IMR-90 (cell line): ENCODE data around the gene ZNF132. TPM values are rescaled to one million over a fixed set of nuclear protein-coding genes. Genes with fewer than 3 reads are reported as not detected.

Experiments used
- ATAC-seq: fragments of 200-7000 bp; cut with Tn5 transposase; 2 replicates; pipeline ENCODE4 v1.9.1; 2020; ENCODE audit warnings: low read depth, mild to moderate bottlenecking, moderate library complexity
- BruUV-seq: library from RNA; stranded (reverse); fragments of 400-500 nt; replicated peaks from 2 replicates; lab custom pipeline; 2021; lab: Mats Ljungman, UMichigan
- CTCF ChIA-PET: fragments of 300-600 bp; formaldehyde crosslinking; extraction: SDS; loops from one replicate; lab custom pipeline; 2021; ENCODE audit warnings: antibody characterized with exemption; lab: Yijun Ruan, JAX
- POLR2A ChIA-PET: fragments of 300-600 bp; sonication (Branson Sonifier 250); formaldehyde crosslinking; loops from one replicate; lab custom pipeline; 2022; ENCODE audit warnings: antibody characterized with exemption; ENCODE audit not compliant: unreplicated experiment; lab: Charles Lee
- DNase-seq: peaks from one replicate; pipeline ENCODE4 v3.0.0; 2013
- H2AFZ ChIP-seq: replicated peaks from 2 replicates; pipeline ENCODE3; 2013; ENCODE audit warnings: low read length, mild to moderate bottlenecking; ENCODE audit not compliant: poor library complexity
- H2AK5ac ChIP-seq: 2 replicates; pipeline ENCODE4 v1.6.1; 2013; ENCODE audit warnings: low read depth, low read length, inconsistent platforms
- H2AK9ac ChIP-seq: replicated peaks from 2 replicates; pipeline ENCODE3; 2013; ENCODE audit warnings: mild to moderate bottlenecking, low read depth, low read length, moderate library complexity; ENCODE audit not compliant: poor library complexity
- H2BK120ac ChIP-seq: 2 replicates; pipeline ENCODE4 v1.6.1; 2013; ENCODE audit warnings: low read depth, low read length, inconsistent platforms
- H2BK15ac ChIP-seq: 3 replicates; pipeline ENCODE4 v1.6.1; 2013; ENCODE audit warnings: low read depth, low read length, inconsistent platforms
- H2BK20ac ChIP-seq: 2 replicates; pipeline ENCODE4 v1.6.1; 2013; ENCODE audit warnings: low read depth, mild to moderate bottlenecking, inconsistent platforms, low read length, moderate library complexity
- H2BK5ac ChIP-seq: 2 replicates; pipeline ENCODE4 v1.6.1; 2013; ENCODE audit warnings: mild to moderate bottlenecking, low read depth, low read length, inconsistent platforms; ENCODE audit not compliant: poor library complexity, severe bottlenecking
- H3K14ac ChIP-seq: replicated peaks from 2 replicates; pipeline ENCODE4 v1.6.1; 2013; ENCODE audit warnings: low read depth, low read length, inconsistent platforms
- H3K18ac ChIP-seq: 2 replicates; pipeline ENCODE4 v1.6.1; 2013; ENCODE audit warnings: low read depth, low read length, control low read depth
- H3K23ac ChIP-seq: 2 replicates; pipeline ENCODE4 v1.6.1; 2013; ENCODE audit warnings: low read depth, low read length, inconsistent platforms
- H3K27ac ChIP-seq: 2 replicates; pipeline ENCODE4 v1.5.1; 2013; ENCODE audit warnings: mild to moderate bottlenecking, control low read depth, low read length; ENCODE audit not compliant: insufficient read depth
- H3K27me3 ChIP-seq: 2 replicates; pipeline ENCODE4 v1.6.1; 2013; ENCODE audit warnings: low read length; ENCODE audit not compliant: control insufficient read depth, insufficient read depth
- H3K36me3 ChIP-seq: 2 replicates; pipeline ENCODE4 v1.6.1; 2013; ENCODE audit warnings: low read length, mixed read lengths; ENCODE audit not compliant: control insufficient read depth, insufficient read depth
- H3K4ac ChIP-seq: 2 replicates; pipeline ENCODE4 v1.6.1; 2013; ENCODE audit warnings: low read depth, low read length, inconsistent platforms
- H3K4me1 ChIP-seq: 2 replicates; pipeline ENCODE4 v1.6.1; 2013; ENCODE audit warnings: low read length, mixed read lengths; ENCODE audit not compliant: control insufficient read depth, insufficient read depth
- H3K4me2 ChIP-seq: 2 replicates; pipeline ENCODE4 v1.6.1; 2013; ENCODE audit warnings: low read depth, mild to moderate bottlenecking, control low read depth, low read length, moderate library complexity
- H3K4me3 ChIP-seq: 2 replicates; pipeline ENCODE4 v1.5.1; 2013; ENCODE audit warnings: low read depth, mild to moderate bottlenecking, control low read depth, low read length, moderate library complexity; ENCODE audit not compliant: insufficient read depth
- H3K56ac ChIP-seq: 2 replicates; pipeline ENCODE4 v1.6.1; 2013; ENCODE audit warnings: low read length, inconsistent platforms; ENCODE audit not compliant: insufficient read depth; ENCODE audit errors: extremely low read depth
- H3K79me1 ChIP-seq, 2 experiments: 2 replicates each; pipeline ENCODE4 v1.6.1; 2013; ENCODE audit warnings: low read length in 2 of 2, inconsistent platforms in 1 of 2, low read depth in 1 of 2
- H3K9ac ChIP-seq: 2 replicates; pipeline ENCODE4 v1.6.1; 2013; ENCODE audit warnings: low read depth, low read length, control low read depth
- H3K9me1 ChIP-seq: 2 replicates; pipeline ENCODE4 v1.6.1; 2013; ENCODE audit warnings: low read length, inconsistent platforms; ENCODE audit not compliant: insufficient read depth
- H3K9me3 ChIP-seq: 2 replicates; pipeline ENCODE4 v1.6.1; 2013; ENCODE audit warnings: low read length; ENCODE audit not compliant: control insufficient read depth, insufficient read depth
- H4K20me1 ChIP-seq: 2 replicates; pipeline ENCODE4 v1.6.1; 2013; ENCODE audit warnings: low read length, inconsistent platforms; ENCODE audit not compliant: insufficient read depth
- H4K5ac ChIP-seq: 2 replicates; pipeline ENCODE4 v1.6.1; 2013; ENCODE audit warnings: mild to moderate bottlenecking, low read depth, low read length, control low read depth
- H4K8ac ChIP-seq, 2 experiments: 2 replicates each; pipeline ENCODE4 v1.6.1; 2013; ENCODE audit warnings: low read depth in 2 of 2, low read length in 2 of 2, control low read depth in 1 of 2, inconsistent platforms in 1 of 2
- H4K91ac ChIP-seq: 2 replicates; pipeline ENCODE4 v1.6.1; 2013; ENCODE audit warnings: low read depth, low read length, inconsistent platforms; ENCODE audit not compliant: insufficient read depth
- RFX5 ChIP-seq: IDR thresholded peaks from 2 replicates; pipeline ENCODE4 v1.8.0; 2012; ENCODE audit warnings: low read depth, mild to moderate bottlenecking, low read length, moderate library complexity
- SMC3 ChIP-seq: fragments of 150-350 bp; IDR thresholded peaks from 2 replicates; pipeline ENCODE4 v1.6.1; 2016; ENCODE audit warnings: low read depth, mild to moderate bottlenecking, antibody characterized with exemption, low read length, moderate library complexity
- WGBS, 2 experiments: methylation state at CpG; one replicate each; pipeline versions ENCODE4 v1.1.5 to v1.1.7; 2013; ENCODE audit warnings: missing lambda C conversion rate in 2 of 2; ENCODE audit not compliant: insufficient read length in 1 of 2; ENCODE audit errors: extremely low coverage in 2 of 2; 5-methylcytosine and 5-hydroxymethylcytosine counted together
- dilution Hi-C: fragments of 300-500 bp; cut with HindIII; formaldehyde crosslinking; loops from one replicate; pipeline ENCODE4 v1.14.3; 2018; ENCODE audit warnings: low sequenced_read_pairs; ENCODE audit not compliant: unreplicated experiment
- in situ Hi-C: fragments of 300-500 bp; cut with MboI; formaldehyde crosslinking; loops from 3 replicates; pipeline ENCODE4 v1.14.3; 2019; ENCODE audit warnings: low sequenced_read_pairs, inconsistent platforms, mixed read lengths
- intact Hi-C: fragments of 100-400 bp; cut with micrococcal nuclease; formaldehyde crosslinking; loops from 2 replicates; pipeline ENCODE4 v1.10.0; 2022
- polyA plus RNA-seq, 3 experiments: library from polyadenylated mRNA; depleted of rRNA; stranded (reverse); fragments of >200 nt; gene quantifications; 2 replicates each; pipeline ENCODE4 v1.2.3, GENCODE V29; 2012; ENCODE audit warnings: low replicate concordance in 1 of 3
- total RNA-seq: library from RNA; depleted of rRNA; stranded (reverse); fragments of >200 nt; gene quantifications from 2 replicates; pipeline ENCODE4 v1.2.3, GENCODE V29; 2012

Gene ZNF132
- total and polyA plus RNA-seq, 2 of the 4 experiments (the other 2 are of a cell fraction), result 2.4 to 13.6 TPM

- no peak overlapping the region for H3K4me2 ChIP-seq
- H3K14ac ChIP-seq, result no peak overlapping the region
- H3K36me3 ChIP-seq, result peaks cover 28% of the 10 kb centered on the region
- no peak overlapping the region for H4K8ac ChIP-seq
- no peak overlapping the region for H2AFZ ChIP-seq
- H3K79me1 ChIP-seq, result peaks cover 11 to 46% of the 10 kb centered on the region in 2 experiments
- H3K4me3 ChIP-seq, result no peak overlapping the region
- dilution Hi-C loops (no loop called here), in situ Hi-C loops (no loop called here), intact Hi-C loops (no loop called here)
- H2BK120ac ChIP-seq, result no peak overlapping the region
- no peak overlapping the region for H4K91ac ChIP-seq
- ATAC-seq (no peak), DNase-seq (no peak)
- H4K5ac ChIP-seq, result no peak overlapping the region
- H4K20me1 ChIP-seq, result peaks cover 48% of the 10 kb centered on the region
- no peak overlapping the region for H2AK9ac ChIP-seq
- H3K9me3 ChIP-seq, result no peaks in the 10 kb centered on the region
- H3K27ac ChIP-seq, result no peak overlapping the region
- no peaks in the 10 kb centered on the region for H3K9me1 ChIP-seq
- no peak overlapping the region for H3K18ac ChIP-seq
- no TSS peak for BruUV-seq
- H2BK15ac ChIP-seq, result no peak overlapping the region
- no peaks in the 10 kb centered on the region for H3K27me3 ChIP-seq
- H2AK5ac ChIP-seq, result no peak overlapping the region
- no peak overlapping the region for H3K23ac ChIP-seq
- no peak overlapping the region for H3K56ac ChIP-seq
- TF ChIP-seq RFX5 (no peak), SMC3 (no peak)
- no peak overlapping the region for H2BK5ac ChIP-seq
- ChIA-PET POLR2A (no interaction called here), CTCF (no interaction called here)
- no CpG with 5 or more reads among the region's 4 CpGs for WGBS, 2 experiments
- H3K9ac ChIP-seq, result no peak overlapping the region
- no peaks in the 10 kb centered on the region for H3K4me1 ChIP-seq
- H3K4ac ChIP-seq, result no peak overlapping the region
- no peak overlapping the region for H2BK20ac ChIP-seq
These were observed 46.3 kb downstream of the ZNF132 start for GRCh38 chr19:58393725-58394033.
